Panc1 (cell line): ENCODE measurements around the gene FBXL5. TPM values are rescaled to one million over a fixed set of nuclear protein-coding genes. Genes with fewer than 3 reads are reported as not detected.

Source experiments
- ATAC-seq: fragments of 200-7000 bp; cut with Tn5 transposase; 2 replicates; pipeline ENCODE4 v1.9.1; 2020; ENCODE audit warnings: mild to moderate bottlenecking, moderate library complexity
- BruUV-seq: library from RNA; stranded (reverse); fragments of 400-500 nt; replicated peaks from 2 replicates; lab custom pipeline; 2021; lab: Mats Ljungman, UMichigan
- CTCF ChIA-PET: fragments of 300-600 bp; sonication (Branson Sonifier 250); formaldehyde crosslinking; loops from one replicate; lab custom pipeline; 2022; ENCODE audit warnings: antibody characterized with exemption; lab: Charles Lee
- POLR2A ChIA-PET: fragments of 300-600 bp; sonication (Branson Sonifier 250); formaldehyde crosslinking; loops from one replicate; lab custom pipeline; 2022; ENCODE audit warnings: antibody characterized with exemption; lab: Charles Lee
- DNase-seq: peaks from one replicate; pipeline ENCODE4 v3.0.0-alpha.2; 2010; ENCODE audit warnings: low read depth, low spot score
- H3K27ac ChIP-seq: 2 replicates; pipeline ENCODE4 v1.5.1; 2011; ENCODE audit warnings: mild to moderate bottlenecking, low read length, inconsistent platforms
- H3K27me3 ChIP-seq: fragments of 200-500 bp; sonication (Bioruptor generic); 2 replicates; pipeline ENCODE4 v1.6.0; 2014; ENCODE audit warnings: low read length, inconsistent platforms; ENCODE audit not compliant: control insufficient read depth, insufficient read depth
- H3K36me3 ChIP-seq: fragments of 200-500 bp; sonication (Bioruptor generic); 2 replicates; pipeline ENCODE4 v1.5.1; 2014; ENCODE audit warnings: inconsistent platforms, mild to moderate bottlenecking, low read length, moderate library complexity; ENCODE audit not compliant: control insufficient read depth, insufficient read depth
- H3K4me1 ChIP-seq: 2 replicates; pipeline ENCODE4 v1.5.1; 2011; ENCODE audit warnings: inconsistent platforms, mild to moderate bottlenecking, low read length, moderate library complexity; ENCODE audit not compliant: control insufficient read depth, insufficient read depth
- H3K4me3 ChIP-seq, 2 experiments: 2 replicates each; pipeline ENCODE4 v1.5.1; 2011 to 2012; ENCODE audit warnings: low read depth in 2 of 2, low read length in 2 of 2, mild to moderate bottlenecking in 2 of 2, inconsistent platforms in 1 of 2, moderate library complexity in 1 of 2
- H3K9me3 ChIP-seq: fragments of 200-500 bp; sonication (Bioruptor generic); 2 replicates; pipeline ENCODE4 v1.5.1; 2014; ENCODE audit warnings: low read depth, mild to moderate bottlenecking, inconsistent platforms, low read length, moderate library complexity; ENCODE audit not compliant: control insufficient read depth, insufficient read depth
- POLR2AphosphoS5 ChIP-seq: IDR thresholded peaks from 2 replicates; pipeline ENCODE4 v1.6.1; 2012; ENCODE audit warnings: mild to moderate bottlenecking, low read depth, low read length, moderate library complexity
- SIN3A ChIP-seq: IDR thresholded peaks from 2 replicates; pipeline ENCODE4 v1.6.1; 2012; ENCODE audit warnings: low read depth, mild to moderate bottlenecking, low read length, moderate library complexity, borderline replicate concordance; ENCODE audit not compliant: insufficient read depth
- TCF7L2 ChIP-seq: IDR thresholded peaks from 2 replicates; pipeline ENCODE4 v1.6.1; 2011; ENCODE audit warnings: mild to moderate bottlenecking, low read depth, low read length, inconsistent platforms
- in situ Hi-C: cut with HindIII; loops from 2 replicates; pipeline ENCODE4 v1.10.0; 2016; ENCODE audit warnings: low sequenced_read_pairs, low pct_unique_long_range_greater_than_20kb
- intact Hi-C: fragments of 100-400 bp; cut with micrococcal nuclease; formaldehyde crosslinking; loops from one replicate; pipeline ENCODE4 v1.10.0; 2022; ENCODE audit not compliant: unreplicated experiment
- total RNA-seq: library from RNA; stranded (reverse); gene quantifications from one replicate; pipeline ENCODE4 v1.2.1, GENCODE V29; 2021; ENCODE audit not compliant: unreplicated experiment
- TF ChIP-seq, protein P1 (sequence below), 2 experiments: IDR thresholded peaks; 2 replicates each; pipeline ENCODE4 v1.6.1; 2011 to 2012; ENCODE audit warnings: low read depth in 2 of 2, control low read depth in 1 of 2, low read length in 1 of 2, mild to moderate bottlenecking in 1 of 2, moderate library complexity in 1 of 2; ENCODE audit not compliant: insufficient read depth in 1 of 2
- TF ChIP-seq, protein P2 (sequence below): fragments of 450-650 bp; IDR thresholded peaks from 2 replicates; pipeline ENCODE4 v1.5.1; 2017; ENCODE audit warnings: mild to moderate bottlenecking

FBXL5 gene
- total RNA-seq, 1 experiment from 2014 or later: 20.2 TPM

DNA sequence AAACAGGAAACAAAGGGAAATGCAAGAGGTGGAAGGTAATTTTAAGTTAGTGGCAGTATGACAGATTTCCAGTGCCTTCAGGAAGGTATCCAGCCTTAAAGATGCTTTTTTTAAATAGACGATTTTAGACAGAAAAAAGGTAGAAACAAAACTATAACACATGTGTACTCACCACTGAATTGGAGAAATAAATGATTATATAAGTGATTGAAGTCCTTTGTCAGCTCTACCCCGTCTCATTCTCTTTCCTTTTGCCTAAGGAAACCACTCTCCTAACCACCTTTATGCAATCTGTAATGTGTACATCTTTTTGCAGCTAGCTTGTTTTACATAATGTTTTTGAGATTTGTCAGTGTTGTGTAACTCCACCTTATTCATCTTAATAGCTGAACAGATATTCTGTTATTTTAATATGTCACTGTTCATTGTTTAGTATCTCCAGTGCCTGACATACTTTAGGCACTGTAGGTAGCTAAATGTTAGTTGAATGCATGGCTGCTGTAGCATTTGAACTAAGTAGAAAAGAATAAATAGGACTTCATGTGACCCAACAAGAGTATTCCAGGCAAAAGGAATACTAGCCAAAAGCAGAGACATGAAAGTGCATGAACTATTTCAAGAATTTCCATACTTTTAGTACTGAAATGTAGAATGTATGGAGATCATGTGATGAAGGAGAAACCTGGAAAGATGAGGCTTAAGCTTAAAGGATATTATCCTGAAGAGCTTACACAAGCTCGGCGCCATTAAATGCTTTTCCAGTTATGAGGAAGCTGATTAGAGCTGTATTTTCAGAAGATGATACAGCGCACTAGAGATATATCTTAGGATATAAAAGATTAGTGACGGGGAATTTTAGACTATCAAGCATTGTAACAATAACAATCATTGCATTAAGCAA, 27.3 kb upstream of the FBXL5 start:
- in situ Hi-C loops (no loop called here), intact Hi-C loops (no loop called here)
- peaks cover 16% of the 10 kb centered on the region for H3K36me3 ChIP-seq
- H3K9me3 ChIP-seq: no peaks in the 10 kb centered on the region
- POLR2A ChIA-PET: interaction anchor here (0.6 to 0.7 kb wide), 2 partner anchors 296 to 723 kb away, joined by 3 read pairs; no protein-coding TSS in a partner anchor
- no TSS peak for BruUV-seq
- ATAC-seq (no peak), DNase-seq (no peak)
- H3K27ac ChIP-seq: peak overlapping the region; percentile 99
- CTCF ChIA-PET: no interaction called here
- H3K4me1 ChIP-seq: peaks cover 10% of the 10 kb centered on the region; the same call in 1 of the 2 replicates
- H3K27me3 ChIP-seq: no peaks in the 10 kb centered on the region
- peak overlapping the region; percentile 93 to 94 for H3K4me3 ChIP-seq
- TF ChIP-seq POLR2AphosphoS5 (no peak), SIN3A (no peak)
- TF ChIP-seq, protein P1, sequence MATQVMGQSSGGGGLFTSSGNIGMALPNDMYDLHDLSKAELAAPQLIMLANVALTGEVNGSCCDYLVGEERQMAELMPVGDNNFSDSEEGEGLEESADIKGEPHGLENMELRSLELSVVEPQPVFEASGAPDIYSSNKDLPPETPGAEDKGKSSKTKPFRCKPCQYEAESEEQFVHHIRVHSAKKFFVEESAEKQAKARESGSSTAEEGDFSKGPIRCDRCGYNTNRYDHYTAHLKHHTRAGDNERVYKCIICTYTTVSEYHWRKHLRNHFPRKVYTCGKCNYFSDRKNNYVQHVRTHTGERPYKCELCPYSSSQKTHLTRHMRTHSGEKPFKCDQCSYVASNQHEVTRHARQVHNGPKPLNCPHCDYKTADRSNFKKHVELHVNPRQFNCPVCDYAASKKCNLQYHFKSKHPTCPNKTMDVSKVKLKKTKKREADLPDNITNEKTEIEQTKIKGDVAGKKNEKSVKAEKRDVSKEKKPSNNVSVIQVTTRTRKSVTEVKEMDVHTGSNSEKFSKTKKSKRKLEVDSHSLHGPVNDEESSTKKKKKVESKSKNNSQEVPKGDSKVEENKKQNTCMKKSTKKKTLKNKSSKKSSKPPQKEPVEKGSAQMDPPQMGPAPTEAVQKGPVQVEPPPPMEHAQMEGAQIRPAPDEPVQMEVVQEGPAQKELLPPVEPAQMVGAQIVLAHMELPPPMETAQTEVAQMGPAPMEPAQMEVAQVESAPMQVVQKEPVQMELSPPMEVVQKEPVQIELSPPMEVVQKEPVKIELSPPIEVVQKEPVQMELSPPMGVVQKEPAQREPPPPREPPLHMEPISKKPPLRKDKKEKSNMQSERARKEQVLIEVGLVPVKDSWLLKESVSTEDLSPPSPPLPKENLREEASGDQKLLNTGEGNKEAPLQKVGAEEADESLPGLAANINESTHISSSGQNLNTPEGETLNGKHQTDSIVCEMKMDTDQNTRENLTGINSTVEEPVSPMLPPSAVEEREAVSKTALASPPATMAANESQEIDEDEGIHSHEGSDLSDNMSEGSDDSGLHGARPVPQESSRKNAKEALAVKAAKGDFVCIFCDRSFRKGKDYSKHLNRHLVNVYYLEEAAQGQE (IDR thresholded peaks at IDR 0.05; ENCODE audit: insufficient read depth in 1 of 2, low read depth in 2 of 2, low read length in 1 of 2): no peak

DNA sequence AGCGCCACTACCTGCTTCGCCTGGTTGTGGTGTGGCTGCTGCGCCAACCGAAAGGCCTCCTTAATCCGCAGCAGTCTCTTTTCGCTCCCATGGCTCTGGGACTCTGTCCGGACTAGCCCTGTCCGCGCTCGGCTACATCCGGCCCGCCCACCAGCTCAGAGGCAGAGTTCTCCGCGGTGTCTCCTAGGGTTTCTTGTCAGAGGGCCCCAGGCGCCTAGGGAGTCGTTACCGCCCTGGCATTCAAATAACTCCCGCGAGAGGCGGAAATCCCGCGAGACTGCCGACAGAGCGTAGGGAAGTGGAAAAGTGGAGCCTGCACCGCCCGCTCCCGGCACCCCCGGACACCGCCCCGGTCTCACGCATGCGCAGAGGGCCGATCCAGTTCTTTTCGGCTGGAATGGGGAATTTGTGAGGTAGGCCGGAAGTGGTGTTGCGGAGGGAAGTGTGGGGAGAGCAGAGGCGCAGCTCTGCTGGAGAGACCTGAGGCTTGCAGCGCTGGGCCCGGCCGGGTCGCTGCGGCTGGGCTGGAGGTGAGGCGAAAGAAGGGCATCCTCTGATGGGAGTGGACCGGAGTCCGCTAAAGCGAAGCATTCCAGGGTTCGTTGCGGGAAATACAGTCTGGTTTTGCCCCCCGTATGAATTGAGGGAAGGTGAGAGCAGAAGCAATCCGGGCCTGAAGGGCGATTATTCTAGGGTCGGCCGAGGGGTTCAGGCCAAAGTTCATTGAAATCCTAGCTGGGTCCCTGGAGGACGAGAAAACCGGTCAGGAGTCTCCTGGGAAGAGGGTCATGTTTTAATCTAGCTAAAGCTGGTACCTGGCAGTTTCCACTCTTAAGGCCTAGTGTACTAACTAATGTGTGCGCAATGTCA, 26.4 kb upstream of the FBXL5 start, which contains the start of gene FAM200B:
Gene FAM200B, plus strand, starts transcription at position 456 of the 870 bp plus-strand sequence. CDS start 5,151 bp downstream, outside the sequence.
- in situ Hi-C loops: no loop called here
- peaks cover 13% of the 10 kb centered on the region; the same call in 1 of the 2 replicates for H3K4me1 ChIP-seq
- intact Hi-C loops: no loop called here
- H3K36me3 ChIP-seq: peaks cover 11% of the 10 kb centered on the region
- DNase-seq (peak; percentile 91), ATAC-seq (peak; percentile 96)
- ChIA-PET CTCF (no interaction called here), POLR2A (interaction anchor here (0.6 to 0.8 kb wide), 3 partner anchors 9 to 722 kb away, joined by 3 to 4 read pairs (median 3); no protein-coding TSS in a partner anchor)
- H3K9me3 ChIP-seq: no peaks in the 10 kb centered on the region
- peak within 1 kb of the TSS; percentile 93 to 94 for H3K4me3 ChIP-seq
- BruUV-seq: TSS peak; percentile 86
- peak within 1 kb of the TSS; percentile 99 for H3K27ac ChIP-seq
- TF ChIP-seq, protein P1 (IDR thresholded peaks at IDR 0.05; ENCODE audit: insufficient read depth in 1 of 2, low read depth in 2 of 2, low read length in 1 of 2): no peak
- TF ChIP-seq, protein P2, sequence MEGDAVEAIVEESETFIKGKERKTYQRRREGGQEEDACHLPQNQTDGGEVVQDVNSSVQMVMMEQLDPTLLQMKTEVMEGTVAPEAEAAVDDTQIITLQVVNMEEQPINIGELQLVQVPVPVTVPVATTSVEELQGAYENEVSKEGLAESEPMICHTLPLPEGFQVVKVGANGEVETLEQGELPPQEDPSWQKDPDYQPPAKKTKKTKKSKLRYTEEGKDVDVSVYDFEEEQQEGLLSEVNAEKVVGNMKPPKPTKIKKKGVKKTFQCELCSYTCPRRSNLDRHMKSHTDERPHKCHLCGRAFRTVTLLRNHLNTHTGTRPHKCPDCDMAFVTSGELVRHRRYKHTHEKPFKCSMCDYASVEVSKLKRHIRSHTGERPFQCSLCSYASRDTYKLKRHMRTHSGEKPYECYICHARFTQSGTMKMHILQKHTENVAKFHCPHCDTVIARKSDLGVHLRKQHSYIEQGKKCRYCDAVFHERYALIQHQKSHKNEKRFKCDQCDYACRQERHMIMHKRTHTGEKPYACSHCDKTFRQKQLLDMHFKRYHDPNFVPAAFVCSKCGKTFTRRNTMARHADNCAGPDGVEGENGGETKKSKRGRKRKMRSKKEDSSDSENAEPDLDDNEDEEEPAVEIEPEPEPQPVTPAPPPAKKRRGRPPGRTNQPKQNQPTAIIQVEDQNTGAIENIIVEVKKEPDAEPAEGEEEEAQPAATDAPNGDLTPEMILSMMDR: no peak
- TF ChIP-seq POLR2AphosphoS5: peak; percentile 73; the same call in 1 of the 2 replicates
- no peak for TF ChIP-seq TCF7L2
- TF ChIP-seq SIN3A: peak; percentile 99
- no peaks in the 10 kb centered on the region for H3K27me3 ChIP-seq
